ENCODE measurements around the gene UTP3.

UTP3 gene

DNA sequence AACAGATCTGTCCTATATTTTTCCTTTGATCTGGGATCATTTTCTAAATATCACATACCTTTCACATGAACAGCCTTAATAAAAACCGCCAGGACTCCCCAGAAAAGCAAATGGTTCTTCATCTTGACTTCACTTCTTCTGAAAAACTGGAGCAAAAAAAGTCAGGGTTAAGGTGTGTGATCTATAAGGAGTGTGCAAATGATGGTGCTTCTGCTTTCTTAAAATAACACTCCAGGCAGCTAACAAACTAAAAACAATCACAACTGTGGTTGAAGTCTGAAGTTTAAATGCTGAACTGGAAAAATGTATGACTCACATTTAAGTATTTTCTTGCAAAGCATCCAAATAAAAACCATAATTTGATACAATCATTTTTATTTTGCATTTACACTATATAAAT, 22.0 kb upstream of the UTP3 start, which contains the start of gene JCHAIN:
Gene JCHAIN (minus strand): TSS at position 140 of the 400 bp plus-strand sequence. CDS start 18 bp downstream, at position 122.
- no peak for ATAC-seq

DNA sequence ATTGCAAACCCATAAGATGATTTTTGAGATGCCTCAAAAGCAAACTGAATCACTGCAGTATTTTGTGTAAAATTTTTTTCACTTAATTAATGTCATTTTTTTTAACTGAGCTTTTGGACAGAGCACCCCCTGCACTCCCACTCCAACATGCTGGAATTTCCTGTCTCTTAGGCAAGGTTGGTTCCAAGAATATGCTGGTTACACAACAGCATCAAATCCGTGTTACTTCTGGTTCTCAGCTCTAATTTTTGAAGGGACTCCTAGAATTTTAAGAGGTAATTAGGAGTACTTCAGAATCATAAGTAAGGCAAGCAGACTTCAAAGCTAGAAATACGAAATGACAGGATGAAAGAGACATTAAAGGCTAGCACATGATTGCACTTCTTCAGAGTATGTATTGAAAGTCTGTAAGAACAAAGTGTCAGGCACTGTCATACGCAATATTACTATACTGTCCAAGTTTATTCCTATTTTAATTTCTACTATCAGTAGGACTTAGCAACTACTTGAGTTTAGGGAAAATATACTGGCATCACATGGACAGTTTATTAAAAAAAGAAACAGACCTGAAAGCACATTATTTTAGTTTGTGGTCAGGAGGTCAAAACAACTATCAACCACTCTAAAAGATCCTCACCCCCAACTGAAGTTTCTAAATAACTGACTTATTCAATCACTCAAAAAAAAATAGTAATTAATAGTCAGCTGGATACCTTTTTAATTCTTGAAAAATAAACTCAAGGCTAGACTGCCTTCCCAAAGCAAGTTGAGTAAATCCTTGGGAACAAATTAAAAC, 20.4 kb upstream of the UTP3 start:
- TF ChIP-seq ZNF70 (CRISPR knock-in tag; IDR thresholded peaks at IDR 0.05) (no peak), ISL1 (CRISPR knock-in tag; IDR thresholded peaks at IDR 0.05) (no peak), ZFP3 (CRISPR knock-in tag; IDR thresholded peaks at IDR 0.05) (no peak), TCF4 (CRISPR knock-in tag; IDR thresholded peaks at IDR 0.05; ENCODE audit: borderline replicate concordance) (no peak), RARB (CRISPR knock-in tag; IDR thresholded peaks at IDR 0.05) (no peak), PPARA (CRISPR knock-in tag; IDR thresholded peaks at IDR 0.05; ENCODE audit: borderline replicate concordance) (no peak), ZC3H10 (CRISPR knock-in tag; IDR thresholded peaks at IDR 0.05) (no peak), ZNF8 (CRISPR knock-in tag; IDR thresholded peaks at IDR 0.05) (no peak), ZFP30 (CRISPR knock-in tag; IDR thresholded peaks at IDR 0.05) (no peak)
- TF ChIP-seq, protein P1, sequence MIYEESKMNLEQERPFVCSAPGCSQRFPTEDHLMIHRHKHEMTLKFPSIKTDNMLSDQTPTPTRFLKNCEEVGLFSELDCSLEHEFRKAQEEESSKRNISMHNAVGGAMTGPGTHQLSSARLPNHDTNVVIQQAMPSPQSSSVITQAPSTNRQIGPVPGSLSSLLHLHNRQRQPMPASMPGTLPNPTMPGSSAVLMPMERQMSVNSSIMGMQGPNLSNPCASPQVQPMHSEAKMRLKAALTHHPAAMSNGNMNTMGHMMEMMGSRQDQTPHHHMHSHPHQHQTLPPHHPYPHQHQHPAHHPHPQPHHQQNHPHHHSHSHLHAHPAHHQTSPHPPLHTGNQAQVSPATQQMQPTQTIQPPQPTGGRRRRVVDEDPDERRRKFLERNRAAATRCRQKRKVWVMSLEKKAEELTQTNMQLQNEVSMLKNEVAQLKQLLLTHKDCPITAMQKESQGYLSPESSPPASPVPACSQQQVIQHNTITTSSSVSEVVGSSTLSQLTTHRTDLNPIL (CRISPR knock-in tag; IDR thresholded peaks at IDR 0.05; ENCODE audit: low read depth): no peak
- TF ChIP-seq, protein P2, sequence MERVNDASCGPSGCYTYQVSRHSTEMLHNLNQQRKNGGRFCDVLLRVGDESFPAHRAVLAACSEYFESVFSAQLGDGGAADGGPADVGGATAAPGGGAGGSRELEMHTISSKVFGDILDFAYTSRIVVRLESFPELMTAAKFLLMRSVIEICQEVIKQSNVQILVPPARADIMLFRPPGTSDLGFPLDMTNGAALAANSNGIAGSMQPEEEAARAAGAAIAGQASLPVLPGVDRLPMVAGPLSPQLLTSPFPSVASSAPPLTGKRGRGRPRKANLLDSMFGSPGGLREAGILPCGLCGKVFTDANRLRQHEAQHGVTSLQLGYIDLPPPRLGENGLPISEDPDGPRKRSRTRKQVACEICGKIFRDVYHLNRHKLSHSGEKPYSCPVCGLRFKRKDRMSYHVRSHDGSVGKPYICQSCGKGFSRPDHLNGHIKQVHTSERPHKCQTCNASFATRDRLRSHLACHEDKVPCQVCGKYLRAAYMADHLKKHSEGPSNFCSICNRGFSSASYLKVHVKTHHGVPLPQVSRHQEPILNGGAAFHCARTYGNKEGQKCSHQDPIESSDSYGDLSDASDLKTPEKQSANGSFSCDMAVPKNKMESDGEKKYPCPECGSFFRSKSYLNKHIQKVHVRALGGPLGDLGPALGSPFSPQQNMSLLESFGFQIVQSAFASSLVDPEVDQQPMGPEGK (CRISPR knock-in tag; IDR thresholded peaks at IDR 0.05; ENCODE audit: borderline replicate concordance): no peak
- TF ChIP-seq, protein P3, sequence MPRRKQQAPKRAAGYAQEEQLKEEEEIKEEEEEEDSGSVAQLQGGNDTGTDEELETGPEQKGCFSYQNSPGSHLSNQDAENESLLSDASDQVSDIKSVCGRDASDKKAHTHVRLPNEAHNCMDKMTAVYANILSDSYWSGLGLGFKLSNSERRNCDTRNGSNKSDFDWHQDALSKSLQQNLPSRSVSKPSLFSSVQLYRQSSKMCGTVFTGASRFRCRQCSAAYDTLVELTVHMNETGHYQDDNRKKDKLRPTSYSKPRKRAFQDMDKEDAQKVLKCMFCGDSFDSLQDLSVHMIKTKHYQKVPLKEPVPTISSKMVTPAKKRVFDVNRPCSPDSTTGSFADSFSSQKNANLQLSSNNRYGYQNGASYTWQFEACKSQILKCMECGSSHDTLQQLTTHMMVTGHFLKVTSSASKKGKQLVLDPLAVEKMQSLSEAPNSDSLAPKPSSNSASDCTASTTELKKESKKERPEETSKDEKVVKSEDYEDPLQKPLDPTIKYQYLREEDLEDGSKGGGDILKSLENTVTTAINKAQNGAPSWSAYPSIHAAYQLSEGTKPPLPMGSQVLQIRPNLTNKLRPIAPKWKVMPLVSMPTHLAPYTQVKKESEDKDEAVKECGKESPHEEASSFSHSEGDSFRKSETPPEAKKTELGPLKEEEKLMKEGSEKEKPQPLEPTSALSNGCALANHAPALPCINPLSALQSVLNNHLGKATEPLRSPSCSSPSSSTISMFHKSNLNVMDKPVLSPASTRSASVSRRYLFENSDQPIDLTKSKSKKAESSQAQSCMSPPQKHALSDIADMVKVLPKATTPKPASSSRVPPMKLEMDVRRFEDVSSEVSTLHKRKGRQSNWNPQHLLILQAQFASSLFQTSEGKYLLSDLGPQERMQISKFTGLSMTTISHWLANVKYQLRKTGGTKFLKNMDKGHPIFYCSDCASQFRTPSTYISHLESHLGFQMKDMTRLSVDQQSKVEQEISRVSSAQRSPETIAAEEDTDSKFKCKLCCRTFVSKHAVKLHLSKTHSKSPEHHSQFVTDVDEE (CRISPR knock-in tag; IDR thresholded peaks at IDR 0.05): no peak
- no peak for ATAC-seq

More for the DNA sequence above, 22.0 kb upstream of the UTP3 start, which contains the start of gene JCHAIN:
- TF ChIP-seq ISL1 (CRISPR knock-in tag; IDR thresholded peaks at IDR 0.05): no peak
- TF ChIP-seq SNAI2 (CRISPR knock-in tag; IDR thresholded peaks at IDR 0.05): no peak
- TF ChIP-seq, protein P2 (CRISPR knock-in tag; IDR thresholded peaks at IDR 0.05; ENCODE audit: borderline replicate concordance): no peak
- TF ChIP-seq ZNF70 (CRISPR knock-in tag; IDR thresholded peaks at IDR 0.05): no peak

DNA sequence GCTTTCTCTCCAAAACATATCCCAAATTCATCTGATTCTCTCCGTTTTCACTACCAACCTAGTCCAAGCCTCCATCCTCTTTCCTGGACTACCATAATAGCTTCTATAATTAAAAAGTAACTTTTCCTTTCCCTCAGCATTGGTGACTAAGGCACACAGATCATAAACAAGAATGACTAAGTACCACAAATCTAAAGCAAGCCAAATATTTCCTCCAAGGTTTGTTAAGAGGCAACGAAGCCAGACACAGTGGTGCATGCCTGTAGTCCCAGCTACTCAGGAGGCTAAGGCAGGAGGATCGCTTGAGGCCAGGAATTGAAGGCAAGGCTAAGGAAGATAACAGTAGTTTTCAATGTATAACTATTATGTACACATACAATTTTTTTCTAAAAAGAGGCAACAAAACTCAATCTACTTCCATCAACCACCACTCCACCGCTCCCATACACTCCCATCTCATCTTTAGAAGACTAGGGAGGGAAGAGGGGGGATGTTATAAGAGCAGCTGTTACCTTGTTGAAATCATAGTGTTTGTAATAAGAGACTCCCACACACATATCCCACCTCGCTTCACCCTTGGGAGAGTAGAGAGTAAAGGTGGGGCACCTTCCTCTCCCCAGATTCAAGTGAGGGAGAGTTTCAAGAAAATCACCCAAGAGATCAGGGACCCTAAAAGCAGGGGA, 17.9 kb upstream of the UTP3 start:
- no peak for ATAC-seq
- no peak for TF ChIP-seq ESRRG (CRISPR knock-in tag; IDR thresholded peaks at IDR 0.05)
- TF ChIP-seq ARNTL (CRISPR knock-in tag; IDR thresholded peaks at IDR 0.05; ENCODE audit: borderline replicate concordance, low read depth): no peak
- TF ChIP-seq SNAI2 (CRISPR knock-in tag; IDR thresholded peaks at IDR 0.05): no peak
- TF ChIP-seq, protein P3 (CRISPR knock-in tag; IDR thresholded peaks at IDR 0.05): no peak
- TF ChIP-seq ZNF8 (CRISPR knock-in tag; IDR thresholded peaks at IDR 0.05): no peak
- TF ChIP-seq BACH2 (CRISPR knock-in tag; IDR thresholded peaks at IDR 0.05; ENCODE audit: borderline replicate concordance): no peak
- TF ChIP-seq GLIS3 (CRISPR knock-in tag; IDR thresholded peaks at IDR 0.05): no peak
- TF ChIP-seq, protein P4, sequence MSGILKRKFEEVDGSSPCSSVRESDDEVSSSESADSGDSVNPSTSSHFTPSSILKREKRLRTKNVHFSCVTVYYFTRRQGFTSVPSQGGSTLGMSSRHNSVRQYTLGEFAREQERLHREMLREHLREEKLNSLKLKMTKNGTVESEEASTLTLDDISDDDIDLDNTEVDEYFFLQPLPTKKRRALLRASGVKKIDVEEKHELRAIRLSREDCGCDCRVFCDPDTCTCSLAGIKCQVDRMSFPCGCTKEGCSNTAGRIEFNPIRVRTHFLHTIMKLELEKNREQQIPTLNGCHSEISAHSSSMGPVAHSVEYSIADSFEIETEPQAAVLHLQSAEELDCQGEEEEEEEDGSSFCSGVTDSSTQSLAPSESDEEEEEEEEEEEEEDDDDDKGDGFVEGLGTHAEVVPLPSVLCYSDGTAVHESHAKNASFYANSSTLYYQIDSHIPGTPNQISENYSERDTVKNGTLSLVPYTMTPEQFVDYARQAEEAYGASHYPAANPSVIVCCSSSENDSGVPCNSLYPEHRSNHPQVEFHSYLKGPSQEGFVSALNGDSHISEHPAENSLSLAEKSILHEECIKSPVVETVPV (CRISPR knock-in tag; IDR thresholded peaks at IDR 0.05): no peak
- TF ChIP-seq ISL1 (CRISPR knock-in tag; IDR thresholded peaks at IDR 0.05): no peak
- no peak for TF ChIP-seq TCF4 (CRISPR knock-in tag; IDR thresholded peaks at IDR 0.05; ENCODE audit: borderline replicate concordance)
- no peak for TF ChIP-seq PPARA (CRISPR knock-in tag; IDR thresholded peaks at IDR 0.05; ENCODE audit: borderline replicate concordance)
- no peak for TF ChIP-seq TOX (CRISPR knock-in tag; IDR thresholded peaks at IDR 0.05; ENCODE audit: borderline replicate concordance)
- no peak for TF ChIP-seq ZFP3 (CRISPR knock-in tag; IDR thresholded peaks at IDR 0.05)
- TF ChIP-seq, protein P2 (CRISPR knock-in tag; IDR thresholded peaks at IDR 0.05; ENCODE audit: borderline replicate concordance): no peak
